ENCODE results near the gene TMEM87B. TPM values are rescaled to one million over a fixed set of nuclear protein-coding genes. Genes with fewer than 3 reads are reported as not detected.

TMEM87B gene
- total RNA-seq, 1 experiment from 2014 or later, result 10.5 TPM

DNA sequence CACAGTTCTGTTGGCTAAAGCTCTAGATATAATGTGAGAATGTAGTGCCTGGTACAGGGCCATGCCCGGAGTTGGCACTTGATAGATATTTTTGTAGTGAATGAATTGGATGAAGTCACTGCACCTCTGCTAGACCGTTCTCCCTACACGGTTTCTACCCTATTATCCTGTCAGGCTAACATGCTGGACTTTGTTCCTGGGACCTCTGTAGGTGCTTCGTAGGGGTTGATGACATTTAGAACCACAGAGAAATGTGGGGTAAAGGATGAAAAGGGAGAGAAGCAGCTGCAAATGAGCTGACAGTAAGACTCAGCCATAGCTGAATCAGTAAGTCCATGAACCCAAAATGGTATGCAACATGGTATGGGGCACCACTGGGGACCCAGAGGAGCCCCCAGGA lies 79.1 kb downstream of the TMEM87B start:
- H3K79me2 ChIP-seq (ENCODE audit: insufficient read depth, low read length), result no peaks in the 10 kb centered on the region
- H3K9me3 ChIP-seq (ENCODE audit: control insufficient read depth, low read depth, low read length), result no peaks in the 10 kb centered on the region
- H2BK120ac ChIP-seq (ENCODE audit: low read depth, low read length, poor library complexity, severe bottlenecking), result no peak overlapping the region
- no peak overlapping the region for H3K56ac ChIP-seq (ENCODE audit: insufficient read length, low read depth, low read length)
- no peaks in the 10 kb centered on the region for H3K79me1 ChIP-seq (ENCODE audit: insufficient read depth, low read depth, low read length, poor library complexity, severe bottlenecking)
- no peak overlapping the region for H2AFZ ChIP-seq (ENCODE audit: low read length)
- DNase-seq, result no peak
- H2BK5ac ChIP-seq (ENCODE audit: insufficient read length, low read length), result no peak overlapping the region
- peaks cover 15% of the 10 kb centered on the region; the same call in 1 of the 2 replicates for H3K27me3 ChIP-seq (ENCODE audit: insufficient read depth, low read length)
- H3K23me2 ChIP-seq (ENCODE audit: insufficient read length, low read depth, low read length, poor library complexity, severe bottlenecking), result peaks cover 4% of the 10 kb centered on the region
- no peak overlapping the region for H3K14ac ChIP-seq (ENCODE audit: insufficient read depth, low read length)
- no peak overlapping the region for H2AK5ac ChIP-seq (ENCODE audit: insufficient read length, low read length)
- no peak overlapping the region for H2BK15ac ChIP-seq (ENCODE audit: low read depth, low read length)
- H3T11ph ChIP-seq (ENCODE audit: low read length), result no peak overlapping the region
- no peak overlapping the region for H3K27ac Mint-ChIP-seq
- H3K4me3 Mint-ChIP-seq, result no peak overlapping the region
- no peak overlapping the region for H3K4ac ChIP-seq (ENCODE audit: low read depth, low read length)
- H3K18ac ChIP-seq (ENCODE audit: insufficient read length, low read depth, low read length), result no peak overlapping the region
- H3K27me3 Mint-ChIP-seq (ENCODE audit: low read depth), result peaks cover 55% of the 10 kb centered on the region
- H3K4me1 Mint-ChIP-seq, result peaks cover 0 to 7% of the 10 kb centered on the region in 2 experiments; a peak in 1 of 4 replicates
- no peak overlapping the region for H2BK12ac ChIP-seq (ENCODE audit: insufficient read length, low read depth, low read length)
- H3K27ac ChIP-seq (ENCODE audit: insufficient read length, low read depth, low read length), result no peak overlapping the region
- H2BK20ac ChIP-seq (ENCODE audit: low read depth, low read length, poor library complexity, severe bottlenecking), result no peak overlapping the region
- H4K8ac ChIP-seq (replicated peaks; ENCODE audit: insufficient read length, low read depth, low read length), result no peak overlapping the region
- no peak overlapping the region for H4K91ac ChIP-seq (ENCODE audit: insufficient read length, low read depth, low read length)
- peaks cover 7 to 8% of the 10 kb centered on the region in 2 experiments; a peak in 3 of 5 replicates for H3K9me3 Mint-ChIP-seq
- H4K20me1 ChIP-seq (ENCODE audit: control insufficient read depth, insufficient read depth, insufficient read length), result no peaks in the 10 kb centered on the region
- peaks cover 0 to 2% (median 0%) of the 10 kb centered on the region in 3 experiments; a peak in 2 of 7 replicates for H3K36me3 Mint-ChIP-seq (ENCODE audit: insufficient read depth in 1 of 3, low read depth in 3 of 3)
- H3K4me2 ChIP-seq (ENCODE audit: insufficient read depth, insufficient read length, low read length), result no peak overlapping the region
- TF ChIP-seq, protein P1, sequence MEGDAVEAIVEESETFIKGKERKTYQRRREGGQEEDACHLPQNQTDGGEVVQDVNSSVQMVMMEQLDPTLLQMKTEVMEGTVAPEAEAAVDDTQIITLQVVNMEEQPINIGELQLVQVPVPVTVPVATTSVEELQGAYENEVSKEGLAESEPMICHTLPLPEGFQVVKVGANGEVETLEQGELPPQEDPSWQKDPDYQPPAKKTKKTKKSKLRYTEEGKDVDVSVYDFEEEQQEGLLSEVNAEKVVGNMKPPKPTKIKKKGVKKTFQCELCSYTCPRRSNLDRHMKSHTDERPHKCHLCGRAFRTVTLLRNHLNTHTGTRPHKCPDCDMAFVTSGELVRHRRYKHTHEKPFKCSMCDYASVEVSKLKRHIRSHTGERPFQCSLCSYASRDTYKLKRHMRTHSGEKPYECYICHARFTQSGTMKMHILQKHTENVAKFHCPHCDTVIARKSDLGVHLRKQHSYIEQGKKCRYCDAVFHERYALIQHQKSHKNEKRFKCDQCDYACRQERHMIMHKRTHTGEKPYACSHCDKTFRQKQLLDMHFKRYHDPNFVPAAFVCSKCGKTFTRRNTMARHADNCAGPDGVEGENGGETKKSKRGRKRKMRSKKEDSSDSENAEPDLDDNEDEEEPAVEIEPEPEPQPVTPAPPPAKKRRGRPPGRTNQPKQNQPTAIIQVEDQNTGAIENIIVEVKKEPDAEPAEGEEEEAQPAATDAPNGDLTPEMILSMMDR (conservative IDR thresholded peaks at IDR 0.05), result no peak
- no peak overlapping the region for H3K23ac ChIP-seq (ENCODE audit: insufficient read length, low read depth, low read length)
- H3K9ac ChIP-seq (ENCODE audit: extremely low read depth, insufficient read length, low read length), result no peak overlapping the region
- no peak overlapping the region for H4K5ac ChIP-seq (ENCODE audit: insufficient read length, low read depth, low read length)
- no CpG with 5 or more reads among the region's 4 CpGs for WGBS (ENCODE audit: extremely low coverage, insufficient read length, low lambda C conversion rate)
- H3K4me1 ChIP-seq (ENCODE audit: insufficient read depth, low read length), result no peaks in the 10 kb centered on the region
